Activated naive CD4-positive, alpha-beta T cell treated with Interleukin-2 at 50 U/mL for 16 hours (primary cell): ENCODE data around the gene ECE1.
"Not testable (repeated sequence)": the region's sequence is repeated elsewhere in the genome, so short reads cannot be mapped to it uniquely, and the experiment has no call there.

Experiments used
- DNase-seq: peaks from one replicate; pipeline ENCODE4 v3.0.0-alpha.2; 2020

Gene ECE1

DNA sequence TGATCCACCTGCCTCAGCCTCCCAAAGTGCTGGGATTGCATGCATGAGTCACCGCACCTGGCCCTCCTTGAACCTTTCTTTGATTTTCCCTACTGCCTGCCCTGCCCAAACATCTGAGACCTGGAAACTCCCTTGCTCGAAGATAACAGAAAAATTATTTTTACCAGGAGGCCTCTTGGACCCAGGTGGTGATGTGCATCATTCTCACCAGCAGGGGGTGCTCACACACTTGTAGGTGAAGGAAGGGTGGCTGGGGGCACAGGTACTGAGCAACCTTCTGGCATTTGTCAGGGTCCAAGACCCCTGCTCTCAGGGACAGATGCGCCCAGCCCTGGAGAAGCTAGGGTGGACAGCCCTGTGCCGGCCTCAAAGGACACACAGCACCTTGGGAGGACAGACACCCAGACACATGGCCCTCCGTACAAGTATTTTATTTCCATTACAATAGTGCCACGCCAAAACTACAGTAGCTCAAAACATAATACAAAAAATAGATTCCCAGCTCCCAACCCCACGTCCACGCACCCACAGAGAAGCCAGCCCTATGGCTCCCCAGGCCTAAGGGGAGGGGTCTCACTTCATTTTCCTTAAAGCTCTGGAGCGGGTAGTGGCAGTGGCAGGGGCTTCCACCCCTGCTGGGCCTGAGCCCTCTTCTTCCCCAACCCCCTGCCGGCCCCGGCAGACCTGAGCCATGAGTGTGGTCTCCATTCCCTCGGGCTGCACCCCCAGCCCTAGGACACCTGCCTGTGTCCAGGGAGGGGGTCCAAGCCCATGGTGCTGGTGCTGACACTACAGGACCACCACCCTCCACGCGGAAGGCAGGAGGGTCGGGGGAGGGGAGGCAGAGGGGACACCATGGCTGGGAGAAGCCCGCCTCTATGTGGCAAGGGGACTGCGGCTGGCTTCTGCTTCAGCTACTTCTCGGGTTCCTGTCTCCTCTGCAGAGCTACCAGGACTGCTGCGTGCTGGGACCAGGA is 73.1 kb downstream of the ECE1 start:
- DNase-seq: peak; percentile 73

DNA sequence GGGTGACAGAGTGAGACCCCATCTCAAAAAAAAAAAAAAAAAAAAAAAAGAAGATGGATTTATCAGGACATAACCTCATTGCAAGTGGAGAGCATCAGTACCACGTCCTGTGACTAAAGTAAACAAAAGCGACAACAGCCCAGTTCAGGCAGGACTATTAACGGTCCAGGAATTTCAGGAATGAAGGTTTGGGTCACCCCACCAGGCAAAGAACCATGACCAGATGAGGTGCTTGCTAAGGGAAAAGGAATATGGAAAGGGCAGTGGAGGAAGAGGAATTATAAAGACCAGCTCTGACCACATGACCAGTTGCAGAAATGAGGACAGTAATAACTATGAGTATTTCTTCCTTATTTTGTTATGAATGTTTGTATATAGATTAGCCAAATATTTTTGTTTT is 78.1 kb downstream of the ECE1 start:
- no peak for DNase-seq

DNA sequence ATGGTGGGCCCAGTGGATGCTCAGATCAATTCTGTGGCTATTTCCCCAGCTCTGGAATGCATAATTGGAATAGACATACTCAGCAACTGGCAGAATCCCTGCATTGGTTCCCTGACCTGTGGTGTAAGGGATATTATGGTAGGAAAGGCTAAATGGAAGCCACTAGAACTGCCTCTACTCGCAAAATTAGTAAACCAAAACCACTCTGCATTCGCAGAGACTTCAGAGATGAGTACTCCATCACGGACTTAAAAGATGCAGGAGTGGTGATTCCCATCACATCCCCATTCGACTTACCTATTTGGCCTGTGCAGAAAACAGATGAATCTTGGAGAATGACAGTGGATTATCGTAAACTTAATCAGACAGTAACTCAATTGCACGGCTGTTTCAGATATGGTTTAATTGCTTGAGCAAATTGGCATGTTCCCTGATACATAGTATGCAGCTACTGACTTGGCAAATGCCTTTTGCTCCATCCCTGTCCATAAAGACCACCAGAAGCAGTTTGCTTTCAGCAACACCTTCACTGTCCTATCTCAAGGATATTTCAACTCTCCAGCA is 82.0 kb downstream of the ECE1 start:
- not testable (repeated sequence) for DNase-seq

DNA sequence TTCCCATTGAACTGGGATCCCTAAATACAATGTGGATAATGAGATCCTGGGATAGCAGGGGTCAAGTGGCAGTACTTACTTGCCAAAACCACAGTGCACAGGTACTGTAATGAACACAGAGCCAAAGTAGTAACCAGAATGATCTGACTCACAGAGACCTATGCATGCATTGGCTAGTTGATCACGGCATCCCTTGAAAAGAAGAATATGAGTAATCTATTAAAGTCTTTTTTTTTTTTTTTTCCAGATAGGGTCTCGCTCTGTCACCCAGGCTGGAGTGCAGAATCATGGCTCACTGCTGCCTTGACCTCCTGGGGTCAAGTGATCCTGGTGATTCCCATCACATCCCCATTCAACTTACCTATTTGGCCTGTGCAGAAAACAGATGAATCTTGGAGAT is 84.1 kb downstream of the ECE1 start:
- no peak for DNase-seq

DNA sequence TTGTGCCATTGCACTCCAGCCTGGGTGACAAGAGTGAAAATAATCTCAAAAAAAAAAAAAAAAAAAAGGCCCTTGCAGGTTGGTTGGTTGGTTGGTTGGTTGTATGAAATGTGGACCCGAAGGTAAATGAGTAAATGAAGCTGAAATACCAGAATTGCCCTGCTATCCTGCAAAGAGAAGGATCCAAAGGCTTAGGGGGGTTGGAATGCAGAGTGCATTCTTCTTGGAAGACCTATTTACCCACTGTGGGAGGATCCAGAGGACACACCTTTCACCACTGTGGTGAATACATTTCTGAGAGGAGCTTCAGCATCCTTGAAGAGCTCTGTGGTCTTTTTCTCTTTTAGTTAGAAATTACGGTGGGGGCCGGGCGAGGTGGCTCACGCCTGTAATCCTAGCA is 84.8 kb downstream of the ECE1 start:
- no peak for DNase-seq

DNA sequence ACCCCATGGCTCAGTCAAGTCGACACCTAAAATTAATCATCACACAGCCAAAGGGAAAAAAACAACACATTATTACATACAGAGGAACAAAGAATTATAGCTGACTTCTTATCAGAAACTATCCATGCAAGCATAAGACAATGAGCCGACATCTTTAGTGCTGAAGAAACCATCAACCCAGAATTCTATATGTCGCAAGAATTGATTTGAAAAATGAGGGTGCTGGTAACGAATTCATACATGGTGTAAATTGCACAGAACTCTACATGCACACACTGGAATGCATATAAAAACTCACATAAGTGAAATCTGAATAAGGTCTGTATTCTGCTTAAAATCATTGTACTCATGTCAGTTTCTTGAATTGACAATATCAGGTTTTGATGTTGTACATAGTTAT is 88.6 kb downstream of the ECE1 start:
- no peak for DNase-seq

DNA sequence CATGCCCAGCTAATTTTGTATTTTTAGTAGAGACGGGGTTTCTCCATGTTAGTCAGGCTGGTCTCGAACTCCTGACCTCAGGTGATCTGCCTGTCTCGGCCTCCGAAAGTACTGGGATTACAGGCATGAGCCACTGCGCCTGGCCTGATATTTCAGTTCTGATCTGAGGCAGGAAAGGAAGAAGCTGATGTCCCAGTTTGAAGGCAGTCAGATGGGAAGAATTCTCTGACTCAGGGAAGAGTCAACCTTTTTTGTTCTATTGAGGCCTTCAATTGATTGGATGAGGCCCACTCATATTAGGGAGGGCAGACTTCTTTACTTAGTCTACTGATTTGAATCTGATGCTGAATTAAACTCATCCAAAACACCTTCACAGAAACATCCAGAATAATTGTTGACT is 89.0 kb downstream of the ECE1 start:
- not testable (repeated sequence) for DNase-seq

DNA sequence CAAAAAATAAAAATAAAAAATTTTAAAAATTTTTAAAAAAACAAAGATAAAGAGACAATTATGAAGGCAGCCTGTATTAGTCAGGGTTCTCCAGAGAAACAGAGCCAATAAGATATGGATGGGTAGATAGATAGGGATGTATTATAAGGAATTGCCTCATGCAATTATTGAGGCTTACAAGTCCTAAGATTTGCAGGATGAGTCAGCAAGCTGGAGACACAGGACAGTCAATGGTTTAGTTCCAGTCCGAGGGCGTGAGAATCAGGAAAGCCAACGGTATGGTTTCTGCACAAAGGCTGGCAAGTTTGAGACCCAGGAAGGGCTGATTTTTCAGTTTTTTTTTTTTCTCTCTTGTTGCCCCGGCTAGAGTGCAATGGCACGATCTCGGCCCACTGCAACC is 89.5 kb downstream of the ECE1 start:
- no peak for DNase-seq

DNA sequence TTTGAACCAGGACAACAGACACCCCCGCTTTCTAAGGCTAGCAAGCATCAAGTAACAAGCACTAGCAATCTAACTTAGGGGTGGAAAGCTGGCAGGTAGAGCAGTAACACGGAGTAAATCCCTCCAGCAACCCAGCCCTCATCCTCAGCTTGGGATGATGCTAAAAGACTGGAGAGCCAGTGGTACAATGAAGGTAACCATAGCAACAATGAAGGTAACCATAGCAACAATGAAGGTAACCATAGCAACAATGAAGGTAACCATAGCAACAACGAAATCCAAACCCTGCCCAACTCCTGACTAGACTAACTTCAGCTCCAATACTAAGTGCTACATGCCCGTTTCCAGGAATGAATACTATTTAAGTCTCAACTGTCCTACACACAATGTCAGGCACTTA is 91.3 kb downstream of the ECE1 start:
- no peak for DNase-seq

DNA sequence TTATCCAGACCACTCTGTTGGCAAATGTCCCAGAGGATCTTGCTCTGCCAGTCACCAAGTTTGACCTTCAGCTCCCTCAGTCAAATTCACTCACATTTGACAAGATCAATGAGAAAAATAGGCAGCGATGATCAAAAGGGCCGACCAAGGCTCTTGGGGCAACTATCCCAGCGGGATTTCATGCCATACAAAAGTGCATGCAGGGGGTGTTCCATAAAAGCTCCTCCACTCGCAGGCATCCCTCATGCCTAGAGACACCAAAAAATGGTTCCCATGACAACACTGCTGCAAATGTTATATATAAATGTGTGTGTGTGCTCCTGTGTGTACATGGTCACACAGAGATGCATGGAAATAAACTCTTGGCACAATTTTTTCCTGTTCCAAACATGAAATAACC is 97.4 kb downstream of the ECE1 start:
- no peak for DNase-seq

DNA sequence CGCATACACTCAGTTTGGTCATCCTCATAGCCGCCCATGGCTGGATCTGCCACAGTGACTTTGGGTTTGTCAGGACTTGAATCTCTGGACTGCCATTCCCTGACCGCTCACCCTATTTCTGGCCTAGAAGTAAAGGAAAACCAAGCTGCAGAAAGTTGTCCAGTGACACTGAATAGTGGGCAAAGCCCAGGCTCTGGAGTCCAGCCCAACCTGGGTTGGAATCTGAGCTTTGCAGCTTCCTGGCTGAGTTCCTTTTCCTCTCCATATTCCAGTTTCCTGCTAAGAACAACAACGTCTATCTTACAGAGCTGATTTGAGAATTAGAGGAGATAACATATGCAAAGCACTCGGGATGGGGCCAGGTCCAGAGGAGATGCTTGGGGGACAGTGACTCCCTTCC is 98.0 kb downstream of the ECE1 start:
- DNase-seq: no peak

DNA sequence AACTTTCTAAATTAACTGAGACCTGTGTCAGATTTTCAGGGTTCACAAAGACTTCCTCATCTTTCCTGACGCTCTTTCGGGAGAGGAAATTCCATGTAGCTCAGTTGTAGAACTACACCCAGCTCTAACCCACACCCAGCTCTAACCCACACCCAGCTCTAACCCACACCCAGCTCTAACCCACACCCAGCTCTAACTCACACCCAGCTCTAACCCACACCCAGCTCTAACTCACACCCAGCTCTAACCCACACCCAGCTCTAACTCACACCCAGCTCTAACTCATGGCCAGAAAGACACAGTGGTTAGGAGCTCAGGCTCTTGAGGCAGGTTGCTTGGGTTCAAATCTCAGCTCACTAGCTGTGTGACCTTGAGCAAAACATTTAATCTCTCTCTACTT is 99.5 kb downstream of the ECE1 start:
- DNase-seq: not testable (repeated sequence)

DNA sequence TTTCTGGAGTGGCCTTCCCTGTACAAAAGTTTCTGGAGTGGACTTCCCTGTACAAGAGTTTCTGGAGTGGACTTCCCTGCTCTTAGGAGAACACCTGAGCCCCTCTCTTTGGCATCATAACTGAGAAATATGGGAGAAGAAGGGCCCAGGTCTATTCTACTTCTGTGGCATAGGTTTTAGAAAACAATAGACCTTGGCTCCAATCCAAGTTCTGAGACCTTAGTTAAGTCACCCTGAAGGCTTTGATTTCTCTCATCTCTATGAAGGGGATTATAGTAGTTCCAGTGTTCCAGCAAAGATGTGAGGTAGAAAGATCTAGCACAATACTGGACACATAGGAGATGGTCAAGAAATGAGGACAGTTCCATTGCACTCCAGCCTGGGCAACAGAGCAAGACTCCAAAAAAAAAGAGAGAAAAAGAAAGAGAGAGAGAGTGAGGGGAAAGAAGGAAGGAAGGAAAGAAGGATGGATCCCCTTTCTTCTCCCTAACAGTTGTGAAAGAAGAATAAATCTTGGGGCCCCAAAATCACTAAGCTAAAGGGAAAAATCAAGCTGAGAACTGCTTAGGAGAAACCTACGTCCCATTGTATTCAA is 100.3 kb downstream of the ECE1 start:
- no peak for DNase-seq

DNA sequence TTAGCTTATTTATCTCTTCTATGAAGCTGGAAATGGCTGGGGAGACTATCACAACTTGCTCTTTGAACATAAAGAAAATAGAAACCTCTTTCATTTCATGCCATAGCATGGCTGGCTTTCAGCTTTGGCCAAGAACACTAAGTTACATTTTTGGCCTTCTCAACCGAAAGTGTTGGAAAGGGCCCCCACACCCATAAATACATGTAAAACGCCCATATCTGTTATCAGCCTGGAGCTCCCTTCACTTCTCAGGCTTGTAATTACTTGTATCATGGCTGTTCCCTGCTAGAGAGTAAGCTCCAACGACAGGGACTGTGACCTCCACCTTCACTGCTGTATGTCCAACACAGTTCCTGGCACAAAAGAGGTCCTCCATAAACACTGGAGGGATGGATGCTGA is 100.8 kb downstream of the ECE1 start:
- no peak for DNase-seq

DNA sequence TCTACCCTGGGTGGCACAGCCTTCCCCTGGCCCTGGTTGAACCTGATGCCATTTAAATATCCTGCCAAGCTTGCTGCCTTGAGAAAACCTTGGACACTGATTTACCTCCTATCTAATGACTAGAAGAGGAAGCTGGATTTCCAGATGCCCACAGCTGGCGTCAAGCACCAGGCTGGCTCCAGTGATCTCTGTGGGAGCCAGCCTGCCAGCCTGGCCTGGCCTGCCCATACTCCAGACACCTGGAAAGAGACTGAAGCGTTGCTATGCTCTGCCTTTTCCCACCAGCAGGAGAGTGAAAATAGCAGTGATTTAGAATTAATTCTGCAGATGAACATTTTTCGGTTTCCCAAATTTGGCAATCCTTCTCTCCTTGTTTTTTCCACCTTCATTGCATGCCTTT is 102.0 kb downstream of the ECE1 start:
- no peak for DNase-seq

DNA sequence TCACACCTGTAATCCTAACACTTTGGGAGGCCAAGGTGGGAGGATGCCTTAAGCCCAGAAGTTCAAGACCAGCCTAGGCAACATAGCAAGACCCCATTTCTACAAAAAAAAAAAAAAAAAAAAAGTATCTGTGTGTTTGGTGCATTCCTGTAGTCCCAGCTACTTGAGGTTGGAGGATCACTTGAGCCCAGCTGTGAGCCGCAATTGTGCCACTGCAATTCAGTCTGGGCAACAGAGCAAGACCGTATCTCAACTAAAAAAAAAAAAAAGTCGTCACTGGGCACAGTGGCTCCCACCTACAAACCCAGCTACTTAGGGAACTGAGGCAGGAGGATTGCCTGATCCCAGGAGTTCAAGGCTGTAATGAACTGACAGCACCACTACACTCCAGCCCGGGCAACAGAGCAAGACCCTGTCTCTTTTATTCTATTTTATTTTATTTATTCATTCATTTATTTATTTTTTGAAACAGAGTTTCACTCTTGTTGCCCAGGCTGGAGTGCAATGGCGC is 105.0 kb downstream of the ECE1 start:
- DNase-seq: no peak

DNA sequence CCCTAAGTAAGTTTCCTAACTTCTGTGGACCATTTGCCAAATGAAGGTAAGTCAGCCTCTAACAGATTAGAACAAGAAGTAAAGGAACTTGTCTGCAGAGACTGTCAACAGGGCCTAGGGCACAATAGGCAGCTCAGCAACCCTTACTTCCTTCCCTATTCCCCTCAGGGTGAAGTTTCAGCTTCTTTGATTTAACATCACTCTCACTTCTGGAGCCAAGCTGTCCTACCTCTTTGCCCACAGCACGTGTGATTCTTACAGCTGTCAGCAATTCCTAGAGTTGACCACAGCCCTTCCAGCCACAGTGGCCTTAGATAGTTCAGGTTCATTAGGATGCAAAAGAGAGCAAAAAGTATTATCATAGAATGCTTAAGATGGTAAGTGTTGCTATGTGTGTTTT is 106.0 kb downstream of the ECE1 start:
- DNase-seq: no peak

DNA sequence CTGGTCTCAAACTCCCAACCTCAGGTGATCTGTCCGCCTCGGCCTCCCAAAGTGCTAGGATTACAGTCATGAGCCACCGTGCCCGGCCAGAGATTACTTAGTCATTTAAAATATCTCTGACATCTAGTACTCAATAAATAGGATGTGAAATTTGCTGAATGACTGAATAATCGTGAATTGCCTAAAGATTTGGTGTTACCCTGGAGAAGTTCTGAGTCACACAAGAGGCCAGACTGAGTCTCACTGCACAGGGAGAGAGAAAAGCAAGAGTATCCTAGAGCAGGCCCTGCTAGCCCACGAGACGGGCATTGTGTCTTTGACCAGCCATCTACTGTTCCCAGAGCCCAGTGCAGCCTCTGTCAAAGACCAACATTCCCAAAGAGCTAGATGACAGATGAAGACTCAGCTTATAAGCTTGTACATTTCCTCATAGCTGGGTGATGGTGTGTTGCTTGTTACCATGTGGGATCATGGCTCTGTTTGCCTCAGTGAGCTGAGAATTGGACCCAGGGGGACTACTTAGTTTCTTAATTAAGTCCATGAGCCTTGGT is 108.0 kb downstream of the ECE1 start:
- no peak for DNase-seq

DNA sequence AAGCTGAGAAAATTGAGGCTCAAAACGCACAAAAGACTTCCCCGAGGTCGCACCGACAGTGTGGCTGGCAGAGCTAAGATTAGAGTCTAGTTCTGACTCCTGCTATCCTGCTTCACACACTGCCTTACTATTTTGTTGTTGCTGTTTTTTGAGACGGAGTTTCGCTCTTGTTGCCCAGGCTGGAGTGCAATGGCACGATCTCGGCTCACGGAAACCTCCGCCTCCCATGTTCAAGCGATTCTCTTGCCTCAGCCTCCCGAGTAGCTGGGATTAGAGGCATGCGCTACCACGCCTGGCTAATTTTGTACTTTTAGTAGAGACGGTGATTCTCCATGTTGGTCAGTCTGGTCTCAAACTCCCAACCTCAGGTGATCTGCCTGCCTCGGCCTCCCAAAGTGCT is 112.0 kb downstream of the ECE1 start:
- DNase-seq: not testable (repeated sequence)

DNA sequence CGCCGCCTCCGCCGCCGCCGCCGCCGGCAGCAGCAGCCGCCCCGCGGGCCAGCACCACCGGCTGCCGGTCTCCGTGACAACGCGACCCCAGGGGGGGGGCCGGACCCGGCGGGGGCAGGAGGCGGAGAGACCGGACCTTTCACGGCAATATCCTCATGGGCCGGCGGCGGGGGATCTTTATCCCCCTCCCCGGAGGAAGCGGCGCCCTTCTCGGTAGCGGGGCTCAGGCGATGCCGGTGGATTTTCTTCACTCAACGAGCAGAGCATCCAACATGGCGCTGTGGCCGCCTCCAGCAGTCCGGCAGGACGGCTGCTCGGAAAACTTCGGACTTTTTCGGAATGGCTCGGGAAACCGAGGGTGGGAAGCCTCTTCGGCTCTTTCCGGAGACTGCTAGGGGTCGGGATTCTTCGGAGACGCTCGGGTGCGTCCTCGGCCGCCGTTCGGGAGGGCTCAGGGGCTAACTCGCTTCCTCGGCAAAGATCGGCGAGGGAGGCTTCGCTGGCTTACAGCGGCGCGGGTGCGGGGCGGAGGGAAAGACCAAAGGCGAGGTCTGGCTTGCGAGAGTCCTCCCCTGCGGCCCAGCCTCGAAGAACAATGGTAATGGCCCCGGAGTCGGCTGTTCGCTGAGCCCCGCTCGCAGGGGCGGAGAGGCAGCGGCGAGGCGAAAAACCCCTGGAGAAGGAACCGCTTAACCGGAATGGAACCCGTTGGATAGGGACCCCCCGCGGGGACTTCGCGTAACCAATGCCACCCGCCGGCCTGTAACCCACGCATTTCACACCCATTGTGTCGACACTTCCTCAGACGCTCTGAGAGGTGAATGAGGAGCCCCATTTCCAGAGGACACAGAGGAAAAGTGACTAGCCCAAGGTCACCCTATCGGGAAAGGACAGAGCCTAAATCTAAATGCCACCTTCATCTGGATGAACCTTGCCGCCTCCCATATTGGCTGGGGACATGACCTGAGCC is 113.4 kb downstream of the ECE1 start, which contains the start of gene EIF4G3:
EIF4G3 (minus strand) TSS at position 312 of the 970 bp plus-strand sequence. CDS start 174,155 bp downstream, outside the sequence.
- peak; percentile 99 for DNase-seq

DNA sequence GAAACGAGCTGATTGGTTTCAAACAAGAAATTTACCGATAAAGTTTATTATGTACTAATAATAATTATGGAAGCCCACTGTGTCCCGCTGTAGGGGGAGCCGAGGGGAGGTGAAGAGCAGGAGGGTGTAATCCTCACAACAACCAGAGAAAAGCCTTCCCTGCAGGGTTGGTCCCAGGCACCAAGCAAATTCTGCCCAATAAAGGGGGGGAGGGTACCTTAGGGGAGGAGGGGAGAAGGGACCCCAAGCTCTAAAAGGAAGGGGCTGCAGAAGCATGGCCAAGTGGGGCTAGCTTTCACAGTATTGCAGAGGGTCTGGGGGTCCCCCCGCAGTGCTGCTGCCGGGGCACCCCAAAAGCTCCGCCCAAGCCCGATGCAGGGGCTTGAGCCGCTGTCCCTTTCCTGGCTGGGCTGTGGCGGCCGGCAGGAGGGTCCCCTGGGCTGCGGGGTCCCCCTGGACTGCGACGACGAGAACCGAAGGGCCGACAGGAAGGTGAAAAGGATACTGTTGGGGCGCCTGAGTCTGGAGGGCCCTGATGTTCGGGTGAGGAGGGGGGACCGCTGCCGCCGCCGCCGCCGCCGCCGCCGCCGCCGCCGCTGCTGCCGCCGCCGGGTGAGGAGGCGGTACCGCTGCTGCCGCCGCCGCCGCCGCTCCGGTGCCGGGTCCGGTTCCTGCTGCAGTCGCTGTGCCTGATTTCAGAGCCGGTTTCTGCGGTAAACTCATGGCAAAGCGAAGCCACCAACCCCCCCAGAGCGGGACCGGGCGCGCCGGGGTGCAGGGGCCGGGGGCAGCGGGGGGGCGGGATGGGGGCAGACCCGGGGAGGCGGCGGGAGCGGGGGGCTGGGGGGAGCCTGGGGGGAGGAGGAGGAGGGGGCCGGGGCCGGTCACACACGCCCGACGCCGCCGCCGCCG is 114.3 kb downstream of the ECE1 start:
- peak; percentile 51 for DNase-seq
